Measurements from ENCODE around the gene CCDC137. TPM values are rescaled to one million over a fixed set of nuclear protein-coding genes. Genes with fewer than 3 reads are reported as not detected.

CCDC137 gene
- total and polyA plus RNA-seq, 2 of the 13 experiments (the other 11 are each of a cell fraction or from before 2014, with no cell fraction given), result 14.6 to 39.1 TPM

- TF ChIP-seq SNAI1 (CRISPR knock-in tag; IDR thresholded peaks at IDR 0.05; ENCODE audit: borderline replicate concordance) (0 out of 2 replicates have a peak, but pooled peaks have one; percentile 61), ZNF432 (CRISPR knock-in tag; IDR thresholded peaks at IDR 0.05; ENCODE audit: borderline replicate concordance) (no peak), ZNF567 (CRISPR knock-in tag; IDR thresholded peaks at IDR 0.05; ENCODE audit: borderline replicate concordance) (no peak), PAXIP1 (CRISPR knock-in tag; conservative IDR thresholded peaks at IDR 0.05) (no peak), MAZ (IDR thresholded peaks at IDR 0.05; ENCODE audit: borderline replicate concordance, low read depth, low read length) (no peak), MAZ (CRISPR knock-in tag; IDR thresholded peaks at IDR 0.05; ENCODE audit: low read depth) (no peak), MNT (IDR thresholded peaks at IDR 0.05) (no peak), HNF4G (IDR thresholded peaks at IDR 0.05; ENCODE audit: borderline replicate concordance, low read depth, low read length) (no peak), HNF4G (CRISPR knock-in tag; IDR thresholded peaks at IDR 0.05; ENCODE audit: borderline replicate concordance, low read depth) (no peak), ARNT2 (CRISPR knock-in tag; IDR thresholded peaks at IDR 0.05; ENCODE audit: low read depth) (0 out of 2 replicates have a peak, but pooled peaks have one; percentile 31), ELF1 (CRISPR knock-in tag; IDR thresholded peaks at IDR 0.05) (peak; percentile 29; the same call in 1 of the 2 replicates), E2F5 (CRISPR knock-in tag; conservative IDR thresholded peaks at IDR 0.05) (0 out of 2 replicates have a peak, but pooled peaks have one; percentile 12), HDAC2 (CRISPR knock-in tag; IDR thresholded peaks at IDR 0.05) (no peak), ERF (CRISPR knock-in tag; IDR thresholded peaks at IDR 0.05) (no peak), FOXC1 (CRISPR knock-in tag; IDR thresholded peaks at IDR 0.05; ENCODE audit: borderline replicate concordance) (peak; percentile 21; the same call in 1 of the 2 replicates), ZNF530 (CRISPR knock-in tag; IDR thresholded peaks at IDR 0.05; ENCODE audit: low read depth) (no peak), HOXA3 (CRISPR knock-in tag; IDR thresholded peaks at IDR 0.05) (no peak; the same call in 1 of the 2 replicates), MXD1 (CRISPR knock-in tag; IDR thresholded peaks at IDR 0.05) (peak; percentile 35; the same call in 1 of the 2 replicates), CC2D1A (CRISPR knock-in tag; IDR thresholded peaks at IDR 0.05) (no peak), TAF15 (IDR thresholded peaks at IDR 0.05; ENCODE audit: low read depth, low read length, poor library complexity, severe bottlenecking) (no peak), TOPORS (CRISPR knock-in tag; IDR thresholded peaks at IDR 0.05) (no peak), ZNF225 (CRISPR knock-in tag; IDR thresholded peaks at IDR 0.05) (no peak), RFXANK (CRISPR knock-in tag; IDR thresholded peaks at IDR 0.05) (no peak), MTF1 (CRISPR knock-in tag; IDR thresholded peaks at IDR 0.05) (no peak)
These were observed 44.2 kb downstream of the CCDC137 start (continued) for GRCh38 chr17:81710514-81711308.
